SK-N-SH (cell line): ENCODE data around the gene TTC28. TPM values are rescaled to one million over a fixed set of nuclear protein-coding genes. Genes with fewer than 3 reads are reported as not detected.

Experiments used
- CTCF ChIA-PET: fragments of 300-600, 350-600 bp; formaldehyde crosslinking; extraction: SDS; loops from one replicate; lab custom pipeline; 2021; lab: Yijun Ruan, JAX
- POLR2A ChIA-PET: fragments of 350-600 bp; sonication (Branson Sonifier 250); formaldehyde crosslinking; extraction: SDS; loops from one replicate; lab custom pipeline; 2020; ENCODE audit warnings: antibody characterized with exemption, inconsistent platforms; lab: Yijun Ruan, JAX
- DNase-seq: peaks from one replicate; pipeline ENCODE4 v3.0.0; 2012
- H2AFZ ChIP-seq: fragments of 200-600 bp; sonication (generic); 2 replicates; pipeline ENCODE4 v1.8.1; 2016; ENCODE audit warnings: antibody characterized with exemption, mild to moderate bottlenecking, low read depth
- H3F3A ChIP-seq: fragments of 200-600 bp; sonication (generic); replicated peaks from 2 replicates; pipeline ENCODE3; 2016; ENCODE audit warnings: antibody characterized with exemption, mild to moderate bottlenecking; ENCODE audit not compliant: insufficient read depth
- H3K27ac ChIP-seq, 2 experiments: fragments of 200-500 bp in 1 of 2; fragments of 200-600 bp in 1 of 2; sonication (Bioruptor generic) in 1 of 2; sonication (generic), shearing (Covaris generic) in 1 of 2; 2 replicates each; pipeline versions ENCODE4 v1.5.1 to v1.6.1; 2014 to 2016; ENCODE audit warnings: low read depth in 2 of 2, inconsistent platforms in 1 of 2, low read length in 1 of 2, mild to moderate bottlenecking in 1 of 2, mixed read lengths in 1 of 2
- H3K27me3 ChIP-seq: fragments of 200-600 bp; sonication (generic), shearing (Covaris generic); 2 replicates; pipeline ENCODE4 v1.6.1; 2016; ENCODE audit warnings: mixed run types; ENCODE audit not compliant: insufficient read depth
- H3K36me3 ChIP-seq, 2 experiments: fragments of 200-500 bp in 1 of 2; fragments of 200-600 bp in 1 of 2; sonication (Bioruptor generic) in 1 of 2; sonication (generic) in 1 of 2; replicated peaks in 1 of 2; 2 replicates each; pipeline versions ENCODE3 to v1.5.1; 2014 to 2016; ENCODE audit warnings: low read length in 1 of 2, mild to moderate bottlenecking in 1 of 2; ENCODE audit not compliant: insufficient read depth in 2 of 2, control insufficient read depth in 1 of 2
- H3K4me1 ChIP-seq, 2 experiments: fragments of 200-500 bp in 1 of 2; fragments of 200-600 bp in 1 of 2; sonication (Bioruptor generic) in 1 of 2; sonication (generic), shearing (Covaris generic) in 1 of 2; 2 replicates each; pipeline versions ENCODE4 v1.5.1 to v1.6.1; 2014 to 2016; ENCODE audit warnings: low read depth in 1 of 2, low read length in 1 of 2, mixed run types in 1 of 2; ENCODE audit not compliant: insufficient read depth in 2 of 2, control insufficient read depth in 1 of 2
- H3K4me2 ChIP-seq: fragments of 200-600 bp; sonication (generic), shearing (Covaris generic); 2 replicates; pipeline ENCODE4 v1.6.1; 2017; ENCODE audit warnings: mixed run types
- H3K4me3 ChIP-seq, 2 experiments: fragments of 200-500 bp in 1 of 2; fragments of 200-600 bp in 1 of 2; sonication (Bioruptor generic) in 1 of 2; sonication (generic), shearing (Covaris generic) in 1 of 2; 2 replicates each; pipeline versions ENCODE4 v1.5.1 to v1.8.1; 2014 to 2016; ENCODE audit warnings: low read depth in 2 of 2, inconsistent platforms in 1 of 2, low read length in 1 of 2, mild to moderate bottlenecking in 1 of 2, mixed read lengths in 1 of 2, moderate library complexity in 1 of 2
- H3K79me2 ChIP-seq: fragments of 200-600 bp; sonication (generic); 2 replicates; pipeline ENCODE4 v1.8.1; 2017; ENCODE audit warnings: mild to moderate bottlenecking; ENCODE audit not compliant: insufficient read depth
- H3K9ac ChIP-seq: fragments of 200-600 bp; sonication (generic); 2 replicates; pipeline ENCODE4 v1.6.1; 2017; ENCODE audit warnings: mixed run types
- H3K9me2 ChIP-seq: fragments of 200-600 bp; sonication (generic); 2 replicates; pipeline ENCODE4 v1.6.1; 2017; ENCODE audit warnings: mixed run types
- H3K9me3 ChIP-seq: fragments of 200-600 bp; sonication (generic); 2 replicates; pipeline ENCODE4 v1.6.1; 2017; ENCODE audit warnings: mixed run types, mild to moderate bottlenecking, moderate library complexity
- H4K20me1 ChIP-seq: fragments of 200-600 bp; sonication (generic); 2 replicates; pipeline ENCODE4 v1.6.1; 2017; ENCODE audit warnings: mild to moderate bottlenecking, mixed run types; ENCODE audit not compliant: insufficient read depth
- CTCF ChIP-seq: fragments of 200-600 bp; sonication (generic); IDR thresholded peaks from 2 replicates; pipeline ENCODE4 v1.6.1; 2017; ENCODE audit warnings: antibody characterized with exemption, mild to moderate bottlenecking, moderate library complexity
- EP300 ChIP-seq, 2 experiments: IDR thresholded peaks; 2 replicates each; pipeline versions ENCODE4 v1.4.0 to v1.6.1; 2012; ENCODE audit warnings: borderline replicate concordance in 1 of 2, low read depth in 1 of 2, low read length in 1 of 2
- GABPA ChIP-seq: IDR thresholded peaks from 2 replicates; pipeline ENCODE4 v1.4.0; 2012; ENCODE audit warnings: low read depth, mild to moderate bottlenecking
- JUND ChIP-seq: IDR thresholded peaks from 2 replicates; pipeline ENCODE4 v1.4.0; 2012
- MXI1 ChIP-seq: IDR thresholded peaks from 2 replicates; pipeline ENCODE4 v1.6.1; 2012; ENCODE audit warnings: mild to moderate bottlenecking, low read depth, low read length, improper control_type of control experiment
- NRF1 ChIP-seq: IDR thresholded peaks from 2 replicates; pipeline ENCODE4 v1.6.1; 2012; ENCODE audit warnings: low read depth, mild to moderate bottlenecking, low read length
- RAD21 ChIP-seq: IDR thresholded peaks from 2 replicates; pipeline ENCODE4 v1.6.1; 2012; ENCODE audit warnings: mild to moderate bottlenecking, low read length
- RCOR1 ChIP-seq: fragments of 150-350 bp; IDR thresholded peaks from 2 replicates; pipeline ENCODE4 v1.6.1; 2017; ENCODE audit warnings: antibody characterized with exemption, low read length
- REST ChIP-seq: IDR thresholded peaks from 2 replicates; pipeline ENCODE4 v1.6.1; 2012; ENCODE audit warnings: mild to moderate bottlenecking, low read depth, low read length, moderate library complexity
- RFX5 ChIP-seq: IDR thresholded peaks from 2 replicates; pipeline ENCODE4 v1.6.1; 2012; ENCODE audit warnings: mild to moderate bottlenecking, improper control_type of control experiment, low read length
- RXRA ChIP-seq: IDR thresholded peaks from 2 replicates; pipeline ENCODE4 v1.4.0; 2012; ENCODE audit warnings: low read depth, mild to moderate bottlenecking, borderline replicate concordance
- SIN3A ChIP-seq: IDR thresholded peaks from 2 replicates; pipeline ENCODE4 v1.6.1; 2012; ENCODE audit warnings: low read depth, mild to moderate bottlenecking, low read length, moderate library complexity, borderline replicate concordance
- SMC3 ChIP-seq: IDR thresholded peaks from 2 replicates; pipeline ENCODE4 v1.6.1; 2012; ENCODE audit warnings: low read depth, low read length, improper control_type of control experiment
- TCF12 ChIP-seq: IDR thresholded peaks from 2 replicates; pipeline ENCODE4 v1.4.0; 2012
- USF2 ChIP-seq: fragments of 150-350 bp; IDR thresholded peaks from 2 replicates; pipeline ENCODE4 v1.6.1; 2017; ENCODE audit warnings: antibody characterized with exemption, low read length, low read depth, borderline replicate concordance
- whole genome bisulfite sequencing: methylation state at CpG from one replicate; pipeline ENCODE4 v1.1.6; 2017; ENCODE audit warnings: low lambda C conversion rate; 5-methylcytosine and 5-hydroxymethylcytosine counted together
- polyA plus RNA-seq, 3 experiments: library from polyadenylated mRNA; depleted of rRNA; stranded (reverse); fragments of >200 nt; gene quantifications; 2 replicates each; pipeline ENCODE4 v1.2.3, GENCODE V29; 2012

The TTC28 gene
- polyA plus RNA-seq, 1 of the 3 experiments (the other 2 are of a cell fraction) = 5.9 TPM

- WGBS = 26% methylated on average over 4 of the region's 4 CpGs
- peaks cover 3% of the 10 kb centered on the region for H3F3A ChIP-seq
- ChIA-PET POLR2A (no interaction called here), CTCF (interaction anchor here (0.6 to 6.3 kb wide), 13 partner anchors 10 to 701 kb away, joined by 3 to 82 read pairs (median 3); no protein-coding TSS in a partner anchor)
- no peaks in the 10 kb centered on the region for H4K20me1 ChIP-seq
- peaks cover 11% of the 10 kb centered on the region for H3K79me2 ChIP-seq
- H2AFZ ChIP-seq = no peak overlapping the region; the same call in 1 of the 2 replicates
- peak; percentile 60 for DNase-seq
- H3K27ac ChIP-seq = peak overlapping the region; percentile 34 to 72
- H3K4me1 ChIP-seq = peaks cover 9% of the 10 kb centered on the region in 2 experiments; a peak in 3 of 4 replicates
- TF ChIP-seq RAD21 (peak; percentile 99), USF2 (no peak), SIN3A (no peak), EP300 (IDR thresholded peaks at IDR 0.05; ENCODE audit: borderline replicate concordance in 1 of 2, low read depth in 1 of 2, low read length in 1 of 2) (peak in 1 of 2 experiments; percentile 59; a peak in 2 of 4 replicates), JUND (no peak), RXRA (no peak), NRF1 (no peak), CTCF (peak; percentile 85), RCOR1 (peak; percentile 61; the same call in 1 of the 2 replicates), REST (no peak), TCF12 (peak; percentile 83), MXI1 (no peak), SMC3 (peak; percentile 94), GABPA (no peak), RFX5 (peak; percentile 60; the same call in 1 of the 2 replicates)
- H3K4me3 ChIP-seq = no peak overlapping the region
- H3K9me3 ChIP-seq = no peaks in the 10 kb centered on the region
- no peaks in the 10 kb centered on the region for H3K36me3 ChIP-seq
- no peak overlapping the region for H3K9ac ChIP-seq
- H3K9me2 ChIP-seq = no peaks in the 10 kb centered on the region
- H3K4me2 ChIP-seq = no peak overlapping the region; the same call in 1 of the 2 replicates
- H3K27me3 ChIP-seq = no peaks in the 10 kb centered on the region
Measured at GRCh38 chr22:28594797-28595462, 84.7 kb downstream of the TTC28 start.
